Lower leg skin (tissue), 3 donors: ENCODE measurements around the gene KCNT1.

Experiments used
- POLR2A ChIP-seq, 2 donors: fragments of 450-650 bp; IDR thresholded peaks; one replicate each; pipeline ENCODE4 v1.6.1; 2016 to 2017; ENCODE audit warnings: antibody characterized with exemption in 2 of 2, mild to moderate bottlenecking in 1 of 2, moderate library complexity in 1 of 2
- TF ChIP-seq, protein P1 (sequence below), 3 donors: fragments of 450-650 bp; IDR thresholded peaks; one replicate each; pipeline ENCODE4 v1.5.1; 2016; ENCODE audit warnings: antibody characterized with exemption in 3 of 3, mild to moderate bottlenecking in 3 of 3, moderate library complexity in 2 of 3

DNA sequence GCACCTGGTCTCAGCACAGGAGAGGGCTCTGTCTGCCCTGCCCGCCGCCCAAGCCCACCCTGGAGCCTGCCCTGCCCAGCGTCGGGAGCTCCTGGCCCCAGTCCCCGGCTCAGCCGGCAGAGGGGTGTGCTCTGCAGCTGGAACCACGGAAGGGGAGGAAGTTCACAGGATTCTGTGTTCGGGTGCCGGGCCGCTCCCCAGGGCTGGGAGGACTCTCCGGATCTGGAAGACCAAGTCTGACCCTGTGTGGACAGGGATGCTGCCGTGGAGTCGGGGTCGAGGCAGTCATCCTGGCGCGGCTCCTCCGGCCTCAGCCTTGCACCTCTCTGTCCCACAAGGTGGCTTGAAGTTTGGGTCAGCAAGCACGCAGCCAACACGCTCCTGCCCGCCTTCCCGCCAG lies 78.6 kb downstream of the KCNT1 start:
- no peak for TF ChIP-seq POLR2A (IDR thresholded peaks at IDR 0.05)
- TF ChIP-seq, protein P1, sequence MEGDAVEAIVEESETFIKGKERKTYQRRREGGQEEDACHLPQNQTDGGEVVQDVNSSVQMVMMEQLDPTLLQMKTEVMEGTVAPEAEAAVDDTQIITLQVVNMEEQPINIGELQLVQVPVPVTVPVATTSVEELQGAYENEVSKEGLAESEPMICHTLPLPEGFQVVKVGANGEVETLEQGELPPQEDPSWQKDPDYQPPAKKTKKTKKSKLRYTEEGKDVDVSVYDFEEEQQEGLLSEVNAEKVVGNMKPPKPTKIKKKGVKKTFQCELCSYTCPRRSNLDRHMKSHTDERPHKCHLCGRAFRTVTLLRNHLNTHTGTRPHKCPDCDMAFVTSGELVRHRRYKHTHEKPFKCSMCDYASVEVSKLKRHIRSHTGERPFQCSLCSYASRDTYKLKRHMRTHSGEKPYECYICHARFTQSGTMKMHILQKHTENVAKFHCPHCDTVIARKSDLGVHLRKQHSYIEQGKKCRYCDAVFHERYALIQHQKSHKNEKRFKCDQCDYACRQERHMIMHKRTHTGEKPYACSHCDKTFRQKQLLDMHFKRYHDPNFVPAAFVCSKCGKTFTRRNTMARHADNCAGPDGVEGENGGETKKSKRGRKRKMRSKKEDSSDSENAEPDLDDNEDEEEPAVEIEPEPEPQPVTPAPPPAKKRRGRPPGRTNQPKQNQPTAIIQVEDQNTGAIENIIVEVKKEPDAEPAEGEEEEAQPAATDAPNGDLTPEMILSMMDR (IDR thresholded peaks at IDR 0.05) = no peak
